WTC11 (cell line): ENCODE measurements around the gene SMYD5. TPM values are rescaled to one million over a fixed set of nuclear protein-coding genes. Genes with fewer than 3 reads are reported as not detected.

Experiments used
- ATAC-seq: fragments of 200-7000 bp; cut with Tn5 transposase; 2 replicates; pipeline ENCODE4 v1.10.0; 2021; ENCODE audit warnings: mild to moderate bottlenecking, moderate library complexity
- CTCF ChIA-PET: fragments of 300-600 bp; sonication (Branson Sonifier 250); formaldehyde crosslinking; loops from one replicate; lab custom pipeline; 2021; ENCODE audit warnings: antibody characterized with exemption; lab: Charles Lee
- POLR2A ChIA-PET: fragments of 350-600 bp; sonication (Branson Sonifier 250); formaldehyde crosslinking; loops from one replicate; lab custom pipeline; 2021; ENCODE audit warnings: antibody characterized with exemption; lab: Charles Lee
- DNase-seq: peaks from one replicate; pipeline ENCODE4 v3.0.0; 2021; ENCODE audit warnings: low spot score
- H3K27ac Mint-ChIP-seq: 2 replicates; pipeline ENCODE4 v1.8.0; 2021; ENCODE audit warnings: mixed read lengths
- H3K27me3 Mint-ChIP-seq: 2 replicates; pipeline ENCODE4 v1.8.0; 2021; ENCODE audit warnings: low read depth, mild to moderate bottlenecking, moderate library complexity, mixed read lengths
- H3K36me3 Mint-ChIP-seq: 2 replicates; pipeline ENCODE4 v1.8.0; 2021; ENCODE audit warnings: mixed read lengths
- H3K4me1 Mint-ChIP-seq: 2 replicates; pipeline ENCODE4 v1.8.0; 2022; ENCODE audit warnings: mixed read lengths
- H3K4me3 Mint-ChIP-seq: 2 replicates; pipeline ENCODE4 v1.8.0; 2021; ENCODE audit warnings: mild to moderate bottlenecking, moderate library complexity, mixed read lengths
- H3K9me3 Mint-ChIP-seq: 2 replicates; pipeline ENCODE4 v1.8.0; 2021; ENCODE audit warnings: mixed read lengths
- ATF2 ChIP-seq: sonication (generic); formaldehyde crosslinking; IDR thresholded peaks from 2 replicates; pipeline ENCODE4 v1.8.1; 2022; ENCODE audit warnings: low read depth, missing genetic modification reagents, borderline replicate concordance
- CDX4 ChIP-seq: fragments of 250-450 bp; sonication (Bioruptor Pico); IDR thresholded peaks from 2 replicates; pipeline ENCODE4 v1.9.0; 2021; ENCODE audit warnings: moderate library complexity, mild to moderate bottlenecking, inconsistent platforms, borderline replicate concordance
- CREM ChIP-seq: sonication (generic); formaldehyde crosslinking; IDR thresholded peaks from 2 replicates; pipeline ENCODE4 v1.8.1; 2022; ENCODE audit warnings: mild to moderate bottlenecking, missing genetic modification reagents, moderate library complexity
- E2F1 ChIP-seq: sonication (generic); formaldehyde crosslinking; IDR thresholded peaks from 2 replicates; pipeline ENCODE4 v1.8.0; 2022; ENCODE audit warnings: mild to moderate bottlenecking, missing genetic modification reagents
- E2F4 ChIP-seq: sonication (generic); formaldehyde crosslinking; IDR thresholded peaks from 2 replicates; pipeline ENCODE4 v1.8.1; 2022; ENCODE audit warnings: low read depth, mild to moderate bottlenecking, moderate library complexity, missing genetic modification reagents, borderline replicate concordance
- ETV6 ChIP-seq: sonication (generic); formaldehyde crosslinking; IDR thresholded peaks from 2 replicates; pipeline ENCODE4 v1.8.1; 2022; ENCODE audit warnings: mild to moderate bottlenecking, missing genetic modification reagents
- FOXK1 ChIP-seq: sonication (generic); formaldehyde crosslinking; IDR thresholded peaks from 2 replicates; pipeline ENCODE4 v1.8.0; 2022; ENCODE audit warnings: mild to moderate bottlenecking, moderate library complexity, missing genetic modification reagents
- HMGXB4 ChIP-seq: sonication (generic); formaldehyde crosslinking; IDR thresholded peaks from 2 replicates; pipeline ENCODE4 v1.8.1; 2023; ENCODE audit warnings: mild to moderate bottlenecking, moderate library complexity, missing genetic modification reagents
- IRF2 ChIP-seq: sonication (generic); formaldehyde crosslinking; IDR thresholded peaks from 2 replicates; pipeline ENCODE4 v1.8.0; 2022; ENCODE audit warnings: low read depth, missing genetic modification reagents, borderline replicate concordance
- JUN ChIP-seq: sonication (generic); formaldehyde crosslinking; IDR thresholded peaks from 2 replicates; pipeline ENCODE4 v1.8.0; 2023; ENCODE audit warnings: mild to moderate bottlenecking, missing genetic modification reagents
- MAX ChIP-seq: sonication (generic); formaldehyde crosslinking; IDR thresholded peaks from 2 replicates; pipeline ENCODE4 v1.8.0; 2022; ENCODE audit warnings: mild to moderate bottlenecking, missing genetic modification reagents
- MXD4 ChIP-seq: fragments of 250-450 bp; sonication (Bioruptor Pico); IDR thresholded peaks from 2 replicates; pipeline ENCODE4 v1.8.0; 2021; ENCODE audit warnings: mild to moderate bottlenecking, moderate library complexity, borderline replicate concordance
- NR1H2 ChIP-seq: sonication (generic); formaldehyde crosslinking; IDR thresholded peaks from 2 replicates; pipeline ENCODE4 v1.9.0; 2021; ENCODE audit warnings: mild to moderate bottlenecking, moderate library complexity, missing genetic modification reagents
- SP1 ChIP-seq: sonication (generic); formaldehyde crosslinking; conservative IDR thresholded peaks from 2 replicates; pipeline ENCODE4 v1.8.1; 2022; ENCODE audit warnings: missing genetic modification reagents
- TCF7 ChIP-seq: sonication (generic); formaldehyde crosslinking; IDR thresholded peaks from 2 replicates; pipeline ENCODE4 v1.8.0; 2022; ENCODE audit warnings: mild to moderate bottlenecking, low read depth, missing genetic modification reagents, moderate library complexity
- USF1 ChIP-seq: sonication (generic); formaldehyde crosslinking; IDR thresholded peaks from 2 replicates; pipeline ENCODE4 v1.8.0; 2022; ENCODE audit warnings: mild to moderate bottlenecking, missing genetic modification reagents
- ZNF263 ChIP-seq: sonication (generic); formaldehyde crosslinking; IDR thresholded peaks from 2 replicates; pipeline ENCODE4 v1.8.1; 2022; ENCODE audit warnings: low read depth, mild to moderate bottlenecking, moderate library complexity, missing genetic modification reagents
- ZNF423 ChIP-seq: fragments of 250-450 bp; sonication (Bioruptor Pico); IDR thresholded peaks from 2 replicates; pipeline ENCODE4 v2.1.2; 2022; ENCODE audit warnings: mild to moderate bottlenecking, moderate library complexity
- total RNA-seq: library from RNA; stranded (reverse); gene quantifications from 3 replicates; pipeline ENCODE4 v1.2.3, GENCODE V29; 2021

The SMYD5 gene
- total RNA-seq, 1 experiment from 2014 or later, result 46.7 TPM

GRCh38 chr2:73174244-73174643 lies 39.8 kb upstream of the SMYD5 start:
- no peaks in the 10 kb centered on the region for H3K9me3 Mint-ChIP-seq
- ChIA-PET CTCF (interaction anchor here (0.8 to 5.2 kb wide), 8 partner anchors 35 to 287 kb away, joined by 3 to 179 read pairs (median 18); partner anchors contain the start of genes SMYD5 and SPR), POLR2A (interaction anchor here (0.6 to 0.9 kb wide), 2 partner anchors 36 to 60 kb away, joined by 3 to 5 read pairs; partner anchors contain the start of gene CCT7)
- peaks cover 22% of the 10 kb centered on the region for H3K4me1 Mint-ChIP-seq
- TF ChIP-seq CDX4 (no peak), IRF2 (no peak), MXD4 (no peak), USF1 (CRISPR knock-in tag) (no peak)
- TF ChIP-seq, all 79 proteins: peak for 0
- H3K36me3 Mint-ChIP-seq, result no peaks in the 10 kb centered on the region
- H3K27me3 Mint-ChIP-seq, result peaks cover 70% of the 10 kb centered on the region
- no peak for DNase-seq
- no peak overlapping the region for H3K27ac Mint-ChIP-seq
- ATAC-seq, result no peak
- H3K4me3 Mint-ChIP-seq, result peak overlapping the region; percentile 63; the same call in 1 of the 2 replicates

GRCh38 chr2:73174941-73175662 lies 38.9 kb upstream of the SMYD5 start:
- ATAC-seq (peak; percentile 10), DNase-seq (no peak)
- ChIA-PET CTCF (interaction anchor here (0.7 to 5.2 kb wide), 15 partner anchors 14 to 288 kb away, joined by 3 to 179 read pairs (median 5); partner anchors contain the start of genes NOTO, SMYD5 and SPR), POLR2A (interaction anchor here (0.9 to 1.2 kb wide), 2 partner anchors 59 to 104 kb away, joined by 3 to 5 read pairs; partner anchors contain the start of genes CCT7 and SFXN5)
- Mint-ChIP-seq H3K4me3 (peak overlapping the region; percentile 63), H3K27ac (no peak overlapping the region), H3K4me1 (peaks cover 22% of the 10 kb centered on the region), H3K36me3 (no peaks in the 10 kb centered on the region), H3K9me3 (no peaks in the 10 kb centered on the region), H3K27me3 (peaks cover 79% of the 10 kb centered on the region)
- no peak for TF ChIP-seq E2F1
- TF ChIP-seq NR1H2 (CRISPR knock-in tag), result no peak
- no peak for TF ChIP-seq IRF2
- no peak for TF ChIP-seq TCF7 (CRISPR knock-in tag)
- no peak for TF ChIP-seq ZNF423 (CRISPR knock-in tag)

GRCh38 chr2:73175663-73176204 lies 38.3 kb upstream of the SMYD5 start:
- Mint-ChIP-seq H3K4me1 (peaks cover 22% of the 10 kb centered on the region), H3K9me3 (no peaks in the 10 kb centered on the region), H3K36me3 (no peaks in the 10 kb centered on the region), H3K27ac (no peak overlapping the region), H3K27me3 (peaks cover 85% of the 10 kb centered on the region), H3K4me3 (peak overlapping the region; percentile 86)
- DNase-seq (peak; percentile 74), ATAC-seq (peak; percentile 3)
- POLR2A ChIA-PET, result interaction anchor here (0.6 to 1.2 kb wide), 2 partner anchors 104 to 140 kb away, joined by 5 to 12 read pairs; partner anchors contain the start of gene SFXN5
- CTCF ChIA-PET, result interaction anchor here (0.7 to 5.2 kb wide), 31 partner anchors 12 to 313 kb away, joined by 3 to 179 read pairs (median 16); partner anchors contain the start of genes EMX1, NOTO, PRADC1 and RAB11FIP5
- no peak for TF ChIP-seq E2F4 (CRISPR knock-in tag)
- no peak for TF ChIP-seq ZNF263 (CRISPR knock-in tag)
- no peak for TF ChIP-seq CREM (CRISPR knock-in tag)
- no peak for TF ChIP-seq ATF2 (CRISPR knock-in tag)
- no peak for TF ChIP-seq SP1 (CRISPR knock-in tag)
- 0 out of 2 replicates have a peak, but pooled peaks have one; percentile 14 for TF ChIP-seq FOXK1 (CRISPR knock-in tag)
- peak; percentile 69; the same call in 1 of the 2 replicates for TF ChIP-seq HMGXB4 (CRISPR knock-in tag)
- TF ChIP-seq CDX4, result no peak
- 0 out of 2 replicates have a peak, but pooled peaks have one; percentile 47 for TF ChIP-seq ETV6 (CRISPR knock-in tag)
- no peak for TF ChIP-seq JUN
- TF ChIP-seq MAX (CRISPR knock-in tag), result peak; percentile 51; the same call in 1 of the 2 replicates
